Measurements from ENCODE around the gene PARD3.
"Not testable (repeated sequence)": the region's sequence is repeated elsewhere in the genome, so short reads cannot be mapped to it uniquely, and the experiment has no call there.

The PARD3 gene

DNA sequence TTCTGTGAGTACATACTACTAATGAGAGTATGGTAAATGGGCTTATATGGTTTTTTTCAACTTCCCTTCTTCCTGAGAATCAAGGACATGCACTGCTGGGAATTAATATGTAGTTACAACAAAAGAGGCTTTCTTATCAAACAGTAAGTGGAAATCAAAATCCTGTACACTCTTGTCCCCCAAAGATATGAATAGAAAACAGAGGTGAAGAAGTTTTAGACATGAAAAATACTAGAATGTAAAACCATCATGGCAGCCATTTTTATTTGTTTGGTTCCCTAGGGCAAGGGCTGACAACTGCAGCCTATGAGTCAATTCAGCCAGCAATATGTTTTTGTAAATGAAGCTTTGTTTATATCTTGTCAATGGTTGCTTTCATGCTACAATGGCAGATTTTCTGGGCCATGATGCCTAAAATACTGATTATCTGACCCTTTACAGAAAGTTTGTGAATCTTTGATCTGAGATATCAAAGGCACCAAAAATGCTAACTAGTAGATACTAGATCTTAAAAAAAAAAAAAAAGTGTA, 422.4 kb downstream of the PARD3 start:
- no peaks in the 10 kb centered on the region for H3K36me3 ChIP-seq (replicated peaks)
- no peaks in the 10 kb centered on the region for H3K27me3 ChIP-seq (ENCODE audit: low read depth)
- H3K9me3 ChIP-seq, result no peaks in the 10 kb centered on the region
- in situ Hi-C loops (cut with MboI; ENCODE audit: low sequenced_read_pairs), result loop anchor here (25.0 kb wide), 1 partner anchor 1055 kb away; the partner anchor contains the start of gene NRP1
- no peak overlapping the region for H3K4me3 ChIP-seq
- no peak for DNase-seq (ENCODE audit: low spot score in 2 of 2)
- H3K4me1 ChIP-seq, result no peaks in the 10 kb centered on the region; the same call in 1 of the 2 replicates

DNA sequence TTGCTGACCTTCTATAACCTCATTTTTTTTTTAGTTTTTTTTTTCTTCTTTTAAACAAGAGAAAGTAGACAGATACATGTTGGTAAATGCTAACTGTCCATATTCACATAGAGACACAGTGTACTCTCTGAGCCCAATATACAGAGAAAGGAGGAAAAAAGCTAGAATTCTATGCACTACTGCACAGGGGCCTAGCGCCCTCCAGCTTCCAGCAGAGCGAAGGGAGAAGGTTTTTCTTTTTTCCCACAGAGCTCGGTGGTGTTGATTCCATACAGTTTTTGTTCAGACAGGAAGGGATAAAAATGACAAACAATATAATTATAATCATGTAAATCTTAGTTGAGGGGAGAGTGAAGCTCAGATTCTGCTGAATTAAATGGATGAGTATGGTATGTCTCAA, 423.9 kb downstream of the PARD3 start:
- not testable (repeated sequence) for H3K27me3 ChIP-seq (ENCODE audit: low read depth); H3K4me3 ChIP-seq; H3K36me3 ChIP-seq (replicated peaks); H3K9me3 ChIP-seq; H3K4me1 ChIP-seq
- in situ Hi-C loops (cut with MboI; ENCODE audit: low sequenced_read_pairs), result loop anchor here (25.0 kb wide), 1 partner anchor 1054 kb away; the partner anchor contains the start of gene NRP1
- DNase-seq (ENCODE audit: low spot score in 2 of 2), result peak in 1 of 2 experiments; percentile 13

DNA sequence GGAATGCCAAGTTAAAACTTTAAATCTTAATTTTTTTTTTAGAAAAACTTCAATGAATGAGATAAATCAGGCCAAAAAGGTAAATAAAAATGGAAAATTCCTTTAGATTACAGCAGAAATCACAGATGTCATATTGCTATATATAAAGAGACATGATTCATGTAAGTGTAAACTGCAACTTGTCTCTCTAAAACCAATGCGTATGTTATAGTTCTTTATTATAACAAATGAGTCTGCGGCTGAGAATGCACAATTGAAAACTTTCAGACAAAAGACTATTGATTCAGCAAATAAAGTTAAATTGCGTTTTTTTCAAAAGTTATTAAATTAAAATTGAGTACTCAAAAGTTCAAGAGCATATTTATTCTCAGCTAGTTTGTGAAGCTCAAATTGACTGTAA, 425.3 kb downstream of the PARD3 start:
- in situ Hi-C loops (cut with MboI; ENCODE audit: low sequenced_read_pairs), result loop anchor here (25.0 kb wide), 1 partner anchor 1052 kb away; the partner anchor contains the start of gene NRP1
- H3K4me3 ChIP-seq, result no peak overlapping the region
- no peaks in the 10 kb centered on the region; the same call in 1 of the 2 replicates for H3K4me1 ChIP-seq

DNA sequence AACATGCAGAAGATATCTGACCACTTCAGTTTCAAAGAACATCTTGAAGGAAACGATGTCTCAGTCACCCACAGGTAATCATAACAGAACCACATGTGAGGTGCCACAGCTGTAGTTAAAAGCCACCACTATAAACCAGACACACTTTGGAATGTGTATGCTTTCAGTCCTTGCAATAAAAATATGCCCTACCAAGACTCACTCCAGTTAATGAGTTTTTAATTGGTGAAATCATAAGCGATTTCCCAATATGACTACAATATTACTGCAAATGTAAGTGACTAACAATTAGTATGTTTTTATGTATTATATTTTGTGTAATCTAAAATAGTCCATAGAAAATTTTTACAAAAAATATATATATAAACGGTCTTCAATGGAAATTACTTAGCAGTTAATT, 428.2 kb downstream of the PARD3 start:
- DNase-seq (ENCODE audit: low spot score in 2 of 2), result no peak
- in situ Hi-C loops (cut with MboI; ENCODE audit: low sequenced_read_pairs), result loop anchor here (25.0 kb wide), 1 partner anchor 1050 kb away; the partner anchor contains the start of gene NRP1
- no peaks in the 10 kb centered on the region for H3K27me3 ChIP-seq (ENCODE audit: low read depth)
- no peak overlapping the region for H3K4me3 ChIP-seq
- H3K36me3 ChIP-seq (replicated peaks), result peaks cover 6% of the 10 kb centered on the region
- no peaks in the 10 kb centered on the region for H3K9me3 ChIP-seq
- no peaks in the 10 kb centered on the region; the same call in 1 of the 2 replicates for H3K4me1 ChIP-seq

More for the DNA sequence above, 425.3 kb downstream of the PARD3 start:
- no peak for DNase-seq (ENCODE audit: low spot score in 2 of 2)
- no peaks in the 10 kb centered on the region for H3K27me3 ChIP-seq (ENCODE audit: low read depth)
- H3K36me3 ChIP-seq (replicated peaks), result no peaks in the 10 kb centered on the region
- H3K9me3 ChIP-seq, result no peaks in the 10 kb centered on the region

DNA sequence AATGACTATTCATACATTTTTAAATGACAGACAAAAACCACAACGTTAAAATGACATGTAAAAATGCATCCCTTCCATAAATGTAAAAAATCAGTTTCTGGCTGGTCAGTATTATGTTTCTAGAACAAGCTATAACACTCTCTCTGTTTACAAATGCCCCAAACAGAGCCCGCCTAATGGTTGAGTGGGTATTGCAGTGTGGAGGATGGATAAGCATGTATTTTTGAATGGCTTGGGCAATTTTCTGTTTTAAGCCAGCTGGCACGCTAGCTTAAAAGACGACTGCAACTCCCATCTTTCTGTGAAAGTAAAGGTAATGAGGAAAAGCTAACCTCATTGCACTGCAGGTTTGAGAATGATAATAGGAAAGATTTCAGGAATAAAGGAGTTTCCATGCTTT, 430.7 kb downstream of the PARD3 start:
- H3K4me1 ChIP-seq, result no peaks in the 10 kb centered on the region; the same call in 1 of the 2 replicates
- no peak overlapping the region for H3K4me3 ChIP-seq
- in situ Hi-C loops (cut with MboI; ENCODE audit: low sequenced_read_pairs), result loop anchor here (25.0 kb wide), 1 partner anchor 1047 kb away; the partner anchor contains the start of gene NRP1
- no peaks in the 10 kb centered on the region for H3K9me3 ChIP-seq
- no peaks in the 10 kb centered on the region for H3K27me3 ChIP-seq (ENCODE audit: low read depth)
- no peak for DNase-seq (ENCODE audit: low spot score in 2 of 2)
- H3K36me3 ChIP-seq (replicated peaks), result peaks cover 6% of the 10 kb centered on the region

DNA sequence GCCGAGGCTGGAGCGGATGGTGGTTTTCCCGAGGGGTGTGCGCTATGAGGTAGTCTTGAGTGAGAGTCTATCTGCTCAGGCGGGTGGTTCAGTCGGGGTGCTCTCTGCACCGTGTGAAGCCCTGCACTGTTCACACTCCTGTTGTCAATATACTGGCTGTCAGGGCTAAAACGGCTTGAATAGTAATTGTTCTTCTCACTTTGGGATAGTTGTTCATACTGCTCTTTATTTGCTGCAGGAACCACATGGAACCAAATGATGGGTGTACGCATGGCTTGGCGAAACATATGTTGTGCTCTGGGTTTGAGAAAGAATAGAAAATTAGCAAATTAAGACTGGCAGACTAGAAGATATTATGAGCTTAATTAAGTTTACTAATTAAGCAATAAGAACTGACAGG, 432.5 kb downstream of the PARD3 start:
- in situ Hi-C loops (cut with MboI; ENCODE audit: low sequenced_read_pairs), result loop anchor here (25.0 kb wide), 1 partner anchor 1045 kb away; the partner anchor contains the start of gene NRP1
- H3K4me1 ChIP-seq, result no peaks in the 10 kb centered on the region

DNA sequence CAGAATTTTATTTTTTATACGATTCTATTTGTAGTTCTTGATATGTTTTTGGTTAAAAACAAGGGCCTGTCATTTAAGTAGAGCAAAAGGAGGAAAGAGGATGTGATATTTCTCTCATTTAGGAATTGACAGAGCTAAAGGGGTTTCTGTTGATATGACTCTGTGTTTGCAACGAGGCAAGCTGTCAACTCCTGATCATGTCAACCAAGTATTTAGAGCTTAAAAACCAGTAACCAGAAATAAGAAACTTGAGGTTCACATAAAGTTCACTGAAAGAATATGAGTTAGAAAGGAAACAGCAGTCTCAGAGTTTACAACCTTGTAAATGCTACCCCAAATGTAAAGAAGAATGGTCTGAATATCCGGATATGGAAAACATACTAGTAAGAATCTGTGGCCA, 434.2 kb downstream of the PARD3 start:
- Histone ChIP-seq H3K9me3 (no peaks in the 10 kb centered on the region), H3K27me3 (ENCODE audit: low read depth) (no peaks in the 10 kb centered on the region), H3K4me1 (peaks cover 9% of the 10 kb centered on the region), H3K4me3 (no peak overlapping the region), H3K36me3 (replicated peaks) (peaks cover 6% of the 10 kb centered on the region)
- no peak for DNase-seq (ENCODE audit: low spot score in 2 of 2)
- in situ Hi-C loops (cut with MboI; ENCODE audit: low sequenced_read_pairs), result loop anchor here (25.0 kb wide), 1 partner anchor 1044 kb away; the partner anchor contains the start of gene NRP1

More for the DNA sequence above, 432.5 kb downstream of the PARD3 start:
- DNase-seq (ENCODE audit: low spot score in 2 of 2), result no peak
- no peak overlapping the region for H3K4me3 ChIP-seq
- peaks cover 6% of the 10 kb centered on the region for H3K36me3 ChIP-seq (replicated peaks)
- no peaks in the 10 kb centered on the region for H3K27me3 ChIP-seq (ENCODE audit: low read depth)
- H3K9me3 ChIP-seq, result no peaks in the 10 kb centered on the region

DNA sequence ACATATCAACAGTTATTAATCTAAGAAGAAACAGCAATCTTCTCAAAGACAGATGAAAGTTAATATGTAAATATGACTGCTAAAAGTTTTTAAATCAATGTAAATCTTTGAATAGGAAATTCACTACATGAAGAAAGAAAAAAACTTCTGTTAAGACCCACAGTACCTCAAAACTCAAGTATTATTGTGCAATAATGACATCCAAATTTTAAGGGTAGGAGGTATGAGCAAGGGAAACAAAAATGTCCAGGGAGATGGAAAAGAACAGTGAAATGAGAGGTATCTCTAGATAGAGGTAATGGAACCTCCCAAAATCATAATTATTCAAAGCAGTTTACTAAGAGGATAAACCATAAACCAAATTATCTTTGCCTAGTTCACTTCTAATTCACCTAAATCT, 436.8 kb downstream of the PARD3 start:
- peaks cover 13% of the 10 kb centered on the region for H3K4me1 ChIP-seq
- in situ Hi-C loops (cut with MboI; ENCODE audit: low sequenced_read_pairs), result loop anchor here (25.0 kb wide), 1 partner anchor 1041 kb away; the partner anchor contains the start of gene NRP1

DNA sequence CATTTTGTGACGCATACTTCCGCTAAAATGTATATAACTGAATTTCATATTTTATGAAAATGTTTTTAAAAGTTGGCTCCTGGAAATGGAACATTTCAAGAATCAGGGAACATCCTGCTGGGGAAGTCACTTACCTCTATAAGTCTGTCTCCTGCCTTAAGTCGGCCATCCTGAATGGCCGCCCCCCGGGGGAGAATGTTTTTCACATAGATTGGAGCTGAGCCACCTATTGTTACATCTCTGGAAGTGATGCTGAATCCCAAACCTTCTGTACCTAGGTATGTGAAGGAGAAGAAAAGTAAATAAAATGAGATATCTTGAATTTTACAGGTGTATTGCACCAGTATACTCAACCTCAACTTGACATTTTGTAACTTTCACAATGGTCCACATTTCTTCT, 437.3 kb downstream of the PARD3 start:
- no peak for DNase-seq (ENCODE audit: low spot score in 2 of 2)
- H3K36me3 ChIP-seq (replicated peaks), result peaks cover 6% of the 10 kb centered on the region
- H3K27me3 ChIP-seq (ENCODE audit: low read depth), result no peaks in the 10 kb centered on the region
- H3K4me3 ChIP-seq, result no peak overlapping the region
- in situ Hi-C loops (cut with MboI; ENCODE audit: low sequenced_read_pairs), result loop anchor here (25.0 kb wide), 1 partner anchor 1041 kb away; the partner anchor contains the start of gene NRP1
- no peaks in the 10 kb centered on the region for H3K9me3 ChIP-seq
- H3K4me1 ChIP-seq, result peaks cover 17% of the 10 kb centered on the region

More for the DNA sequence above, 436.8 kb downstream of the PARD3 start:
- H3K9me3 ChIP-seq, result no peaks in the 10 kb centered on the region
- no peaks in the 10 kb centered on the region for H3K27me3 ChIP-seq (ENCODE audit: low read depth)
- H3K4me3 ChIP-seq, result no peak overlapping the region
- DNase-seq (ENCODE audit: low spot score in 2 of 2), result no peak
- peaks cover 6% of the 10 kb centered on the region for H3K36me3 ChIP-seq (replicated peaks)

DNA sequence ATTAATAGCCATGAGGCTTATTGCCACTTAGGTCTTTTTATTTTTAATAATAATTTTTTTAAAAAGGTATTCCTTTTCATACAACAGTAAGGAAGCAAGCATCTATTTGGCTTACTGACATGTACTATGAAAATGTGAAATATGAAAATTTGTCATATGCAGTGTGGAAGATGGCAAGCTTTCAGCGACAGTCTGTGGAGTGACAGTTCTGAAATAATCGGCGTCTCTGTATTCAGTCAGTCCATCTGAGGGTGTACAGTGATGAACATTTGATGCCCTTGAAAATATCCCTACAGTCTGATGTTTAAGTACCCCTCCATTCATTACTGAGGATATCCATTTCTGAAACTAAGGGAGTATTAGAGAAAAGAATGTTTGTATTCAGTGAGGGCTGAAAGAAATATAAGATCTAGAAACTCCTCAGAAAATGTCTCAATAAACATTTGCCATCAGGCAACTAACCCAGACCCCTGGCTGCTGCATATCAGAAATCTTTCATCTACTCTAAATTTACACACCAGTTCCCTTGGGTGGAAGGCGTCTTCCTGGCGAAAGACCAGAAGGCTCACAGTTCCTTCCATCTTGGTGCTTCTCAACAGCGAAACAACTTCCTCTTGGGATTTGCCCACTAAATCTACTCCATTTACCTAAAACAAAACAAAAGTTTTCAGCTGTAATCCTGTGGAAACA, 440.6 kb downstream of the PARD3 start:
- no peak overlapping the region for H3K4me3 ChIP-seq

DNA sequence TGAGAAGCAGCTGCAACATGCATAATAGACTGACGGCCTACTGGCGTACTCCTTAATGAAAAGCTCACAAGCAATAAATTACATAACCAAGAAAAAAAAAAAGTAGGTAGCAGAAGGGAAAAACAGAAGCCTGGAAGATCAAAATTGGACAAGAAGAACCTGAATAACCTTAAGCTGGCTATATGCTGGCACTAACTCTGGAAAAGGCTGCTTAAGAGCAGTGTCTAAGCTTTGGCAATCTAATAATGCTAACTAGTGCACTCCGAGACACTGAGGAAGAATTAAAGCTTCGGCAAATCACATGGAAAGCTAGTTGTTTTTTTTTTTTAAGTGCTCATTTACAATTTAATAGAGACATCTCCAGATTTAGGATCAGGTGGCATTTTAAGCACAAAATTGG, 441.9 kb downstream of the PARD3 start:
- Histone ChIP-seq H3K36me3 (replicated peaks) (no peaks in the 10 kb centered on the region), H3K27me3 (ENCODE audit: low read depth) (no peaks in the 10 kb centered on the region), H3K4me1 (peaks cover 19% of the 10 kb centered on the region), H3K9me3 (no peaks in the 10 kb centered on the region), H3K4me3 (no peak overlapping the region)
- DNase-seq (ENCODE audit: low spot score in 2 of 2), result no peak
- in situ Hi-C loops (cut with MboI; ENCODE audit: low sequenced_read_pairs), result no loop called here

More for the DNA sequence above, 440.6 kb downstream of the PARD3 start:
- in situ Hi-C loops (cut with MboI; ENCODE audit: low sequenced_read_pairs), result loop anchor here (25.0 kb wide), 1 partner anchor 1037 kb away; the partner anchor contains the start of gene NRP1
- peaks cover 19% of the 10 kb centered on the region for H3K4me1 ChIP-seq
- no peaks in the 10 kb centered on the region for H3K36me3 ChIP-seq (replicated peaks)
- H3K27me3 ChIP-seq (ENCODE audit: low read depth), result no peaks in the 10 kb centered on the region
- no peaks in the 10 kb centered on the region for H3K9me3 ChIP-seq
- DNase-seq (ENCODE audit: low spot score in 2 of 2), result no peak

DNA sequence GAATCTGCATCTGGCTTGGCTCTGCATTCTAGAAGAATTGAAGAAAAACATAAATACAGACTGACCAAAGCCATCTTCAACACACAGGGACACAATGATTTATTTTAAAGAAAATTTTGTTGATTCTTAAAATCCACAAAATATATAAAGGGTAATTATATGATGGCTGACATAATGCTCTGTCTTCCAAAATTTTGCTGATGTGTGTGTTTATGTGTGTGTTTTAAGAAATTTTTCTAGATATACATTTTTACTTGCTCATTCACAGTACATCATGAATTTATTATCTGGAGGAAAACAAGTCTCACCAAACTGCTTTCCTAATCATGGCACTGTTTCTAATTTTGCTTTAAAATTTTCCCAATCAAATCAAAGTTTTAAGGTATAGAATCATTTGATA, 442.6 kb downstream of the PARD3 start:
- H3K4me3 ChIP-seq, result no peak overlapping the region
- no peak for DNase-seq (ENCODE audit: low spot score in 2 of 2)
- in situ Hi-C loops (cut with MboI; ENCODE audit: low sequenced_read_pairs), result no loop called here

DNA sequence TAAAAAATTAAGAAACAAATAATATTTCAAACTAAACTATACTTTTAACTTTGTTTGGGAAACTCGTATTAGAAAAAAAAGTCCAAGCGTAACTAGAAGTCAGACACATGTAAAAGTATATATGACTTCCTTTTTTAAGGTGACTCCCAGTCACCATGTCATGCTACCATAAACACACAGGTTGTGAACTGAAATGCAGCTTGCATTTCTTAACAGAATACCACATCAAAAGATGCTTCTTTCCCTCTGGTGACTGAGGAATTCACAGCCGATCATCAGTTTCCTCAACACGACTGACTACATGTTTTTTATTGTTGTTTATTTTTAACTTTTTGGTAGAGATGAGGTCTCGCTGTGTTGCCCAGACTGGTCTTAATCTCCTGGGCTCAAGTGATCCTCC, 445.0 kb downstream of the PARD3 start:
- DNase-seq (ENCODE audit: low spot score in 2 of 2), result no peak
- H3K9me3 ChIP-seq, result no peaks in the 10 kb centered on the region
- in situ Hi-C loops (cut with MboI; ENCODE audit: low sequenced_read_pairs), result no loop called here
- H3K27me3 ChIP-seq (ENCODE audit: low read depth), result no peaks in the 10 kb centered on the region; the same call in 1 of the 2 replicates
- H3K4me1 ChIP-seq, result peaks cover 8% of the 10 kb centered on the region
- H3K4me3 ChIP-seq, result no peak overlapping the region
- no peaks in the 10 kb centered on the region for H3K36me3 ChIP-seq (replicated peaks)

More for the DNA sequence above, 442.6 kb downstream of the PARD3 start:
- H3K36me3 ChIP-seq (replicated peaks), result no peaks in the 10 kb centered on the region
- peaks cover 19% of the 10 kb centered on the region for H3K4me1 ChIP-seq
- no peaks in the 10 kb centered on the region for H3K9me3 ChIP-seq
- no peaks in the 10 kb centered on the region for H3K27me3 ChIP-seq (ENCODE audit: low read depth)

DNA sequence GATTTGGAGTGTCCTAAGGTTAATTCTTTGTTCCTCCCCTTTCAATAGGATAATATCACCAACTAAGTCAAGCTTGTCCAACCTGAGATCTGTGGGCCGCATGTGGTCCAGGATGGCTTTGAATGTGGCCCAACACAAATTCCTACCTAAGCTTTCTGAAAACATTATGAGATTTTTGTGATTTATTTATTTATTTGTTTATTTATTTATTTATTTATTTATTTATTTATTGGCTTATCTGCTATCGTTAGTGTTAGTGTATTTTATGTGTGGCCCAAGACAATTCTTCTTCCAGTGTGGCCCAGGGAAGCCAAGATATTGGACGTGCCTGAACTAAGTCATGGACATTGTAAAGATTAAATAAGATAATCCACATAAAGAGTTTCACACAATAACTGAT, 446.0 kb downstream of the PARD3 start:
- no peak for DNase-seq (ENCODE audit: low spot score in 2 of 2)
- no peaks in the 10 kb centered on the region; the same call in 1 of the 2 replicates for H3K27me3 ChIP-seq (ENCODE audit: low read depth)
- peaks cover 8% of the 10 kb centered on the region for H3K4me1 ChIP-seq
- H3K36me3 ChIP-seq (replicated peaks), result no peaks in the 10 kb centered on the region
- in situ Hi-C loops (cut with MboI; ENCODE audit: low sequenced_read_pairs), result no loop called here
- no peaks in the 10 kb centered on the region for H3K9me3 ChIP-seq
- no peak overlapping the region for H3K4me3 ChIP-seq
